ENCODE data around the gene IQCE. TPM values are rescaled to one million over a fixed set of nuclear protein-coding genes. Genes with fewer than 3 reads are reported as not detected.
A peak's percentile ranks its signal among the peaks of the same experiment; 100 is the strongest.

The IQCE gene
- total RNA-seq, 1 experiment from 2014 or later: 13.4 TPM

- ChIA-PET CTCF (no interaction called here), POLR2A (no interaction called here)
- no peak for DNase-seq
- Mint-ChIP-seq H3K27me3 (ENCODE audit: insufficient read depth, unreplicated experiment) (no peaks in the 10 kb centered on the region), H3K4me1 (ENCODE audit: low read depth, unreplicated experiment) (peaks cover 6% of the 10 kb centered on the region), H3K27ac (ENCODE audit: unreplicated experiment) (no peak overlapping the region), H3K36me3 (ENCODE audit: insufficient read depth, unreplicated experiment) (peaks cover 6% of the 10 kb centered on the region), H3K9me3 (ENCODE audit: unreplicated experiment) (no peaks in the 10 kb centered on the region), H3K4me3 (ENCODE audit: unreplicated experiment) (peak overlapping the region; percentile 93)
- intact Hi-C loops (cut with micrococcal nuclease; ENCODE audit: unreplicated experiment): loop anchor here (5.0 to 10.0 kb wide), 2 partner anchors 76 to 671 kb away; partner anchors contain the start of genes BRAT1, IQCE and SDK1
- Histone ChIP-seq H3K36me3 (ENCODE audit: control insufficient read depth, insufficient read depth, low read length) (peaks cover 2% of the 10 kb centered on the region; the same call in 1 of the 2 replicates), H3K9me3 (no peaks in the 10 kb centered on the region), H3K4me1 (peaks cover 28% of the 10 kb centered on the region), H3K27me3 (replicated peaks; ENCODE audit: control insufficient read depth, insufficient read depth, low read length) (no peaks in the 10 kb centered on the region), H3K4me3 (ENCODE audit: low read depth, low read length) (no peak overlapping the region)
- TF ChIP-seq CTCF (IDR thresholded peaks at IDR 0.05; ENCODE audit: insufficient read depth in 1 of 2, low read depth in 1 of 2, low read length in 1 of 2, severe bottlenecking in 1 of 2, unreplicated experiment in 1 of 2): no peak
- no TSS peak for BruUV-seq (replicated peaks)
Measured at GRCh38 chr7:2633538-2634266, 74.9 kb downstream of the IQCE start.

GRCh38 chr7:2634267-2635145 lies 75.7 kb downstream of the IQCE start:
- Histone ChIP-seq H3K27me3 (replicated peaks; ENCODE audit: control insufficient read depth, insufficient read depth, low read length) (no peaks in the 10 kb centered on the region), H3K36me3 (ENCODE audit: control insufficient read depth, insufficient read depth, low read length) (peaks cover 2% of the 10 kb centered on the region; the same call in 1 of the 2 replicates), H3K4me3 (ENCODE audit: low read depth, low read length) (no peak overlapping the region), H3K9me3 (no peaks in the 10 kb centered on the region), H3K4me1 (peaks cover 28% of the 10 kb centered on the region)
- Mint-ChIP-seq H3K27me3 (ENCODE audit: insufficient read depth, unreplicated experiment) (no peaks in the 10 kb centered on the region), H3K27ac (ENCODE audit: unreplicated experiment) (no peak overlapping the region), H3K9me3 (ENCODE audit: unreplicated experiment) (no peaks in the 10 kb centered on the region), H3K4me1 (ENCODE audit: low read depth, unreplicated experiment) (peaks cover 6% of the 10 kb centered on the region), H3K4me3 (ENCODE audit: unreplicated experiment) (peak overlapping the region; percentile 93), H3K36me3 (ENCODE audit: insufficient read depth, unreplicated experiment) (peaks cover 6% of the 10 kb centered on the region)
- DNase-seq: no peak
- intact Hi-C loops (cut with micrococcal nuclease; ENCODE audit: unreplicated experiment): loop anchor here (5.0 to 10.0 kb wide), 2 partner anchors 77 to 670 kb away; partner anchors contain the start of genes BRAT1, IQCE and SDK1
- ChIA-PET POLR2A (no interaction called here), CTCF (no interaction called here)
- no TSS peak for BruUV-seq (replicated peaks)
- no peak for TF ChIP-seq CTCF (IDR thresholded peaks at IDR 0.05; ENCODE audit: insufficient read depth in 1 of 2, low read depth in 1 of 2, low read length in 1 of 2, severe bottlenecking in 1 of 2, unreplicated experiment in 1 of 2)

GRCh38 chr7:2635148-2635668 lies 76.4 kb downstream of the IQCE start:
- TF ChIP-seq CTCF (IDR thresholded peaks at IDR 0.05; ENCODE audit: insufficient read depth in 1 of 2, low read depth in 1 of 2, low read length in 1 of 2, severe bottlenecking in 1 of 2, unreplicated experiment in 1 of 2): no peak
- no TSS peak for BruUV-seq (replicated peaks)
- H3K27me3 ChIP-seq (replicated peaks; ENCODE audit: control insufficient read depth, insufficient read depth, low read length): no peaks in the 10 kb centered on the region
- POLR2A ChIA-PET: no interaction called here
- H3K9me3 Mint-ChIP-seq (ENCODE audit: unreplicated experiment): no peaks in the 10 kb centered on the region
- peaks cover 6% of the 10 kb centered on the region for H3K4me1 Mint-ChIP-seq (ENCODE audit: low read depth, unreplicated experiment)
- H3K9me3 ChIP-seq: no peaks in the 10 kb centered on the region
- no peak for DNase-seq
- H3K27me3 Mint-ChIP-seq (ENCODE audit: insufficient read depth, unreplicated experiment): no peaks in the 10 kb centered on the region
- H3K36me3 Mint-ChIP-seq (ENCODE audit: insufficient read depth, unreplicated experiment): peaks cover 6% of the 10 kb centered on the region
- intact Hi-C loops (cut with micrococcal nuclease; ENCODE audit: unreplicated experiment): loop anchor here (10.0 kb wide), 1 partner anchor 670 kb away; the partner anchor contains the start of gene SDK1
- CTCF ChIA-PET: no interaction called here
- H3K4me3 ChIP-seq (ENCODE audit: low read depth, low read length): no peak overlapping the region
- H3K4me1 ChIP-seq: peaks cover 24% of the 10 kb centered on the region
- no peak overlapping the region for H3K27ac Mint-ChIP-seq (ENCODE audit: unreplicated experiment)
- peaks cover 2% of the 10 kb centered on the region; the same call in 1 of the 2 replicates for H3K36me3 ChIP-seq (ENCODE audit: control insufficient read depth, insufficient read depth, low read length)
- H3K4me3 Mint-ChIP-seq (ENCODE audit: unreplicated experiment): no peak overlapping the region

All from Caco-2 (cell line).